GM18907 (cell line): ENCODE results near the gene DNM2.

Experiments used
- ATAC-seq: cut with Tn5 transposase; IDR thresholded peaks from one replicate; pipeline ENCODE4 v1.9.1; 2021; ENCODE audit warnings: mild to moderate bottlenecking, moderate library complexity; ENCODE audit not compliant: unreplicated experiment

DNM2 gene

DNA sequence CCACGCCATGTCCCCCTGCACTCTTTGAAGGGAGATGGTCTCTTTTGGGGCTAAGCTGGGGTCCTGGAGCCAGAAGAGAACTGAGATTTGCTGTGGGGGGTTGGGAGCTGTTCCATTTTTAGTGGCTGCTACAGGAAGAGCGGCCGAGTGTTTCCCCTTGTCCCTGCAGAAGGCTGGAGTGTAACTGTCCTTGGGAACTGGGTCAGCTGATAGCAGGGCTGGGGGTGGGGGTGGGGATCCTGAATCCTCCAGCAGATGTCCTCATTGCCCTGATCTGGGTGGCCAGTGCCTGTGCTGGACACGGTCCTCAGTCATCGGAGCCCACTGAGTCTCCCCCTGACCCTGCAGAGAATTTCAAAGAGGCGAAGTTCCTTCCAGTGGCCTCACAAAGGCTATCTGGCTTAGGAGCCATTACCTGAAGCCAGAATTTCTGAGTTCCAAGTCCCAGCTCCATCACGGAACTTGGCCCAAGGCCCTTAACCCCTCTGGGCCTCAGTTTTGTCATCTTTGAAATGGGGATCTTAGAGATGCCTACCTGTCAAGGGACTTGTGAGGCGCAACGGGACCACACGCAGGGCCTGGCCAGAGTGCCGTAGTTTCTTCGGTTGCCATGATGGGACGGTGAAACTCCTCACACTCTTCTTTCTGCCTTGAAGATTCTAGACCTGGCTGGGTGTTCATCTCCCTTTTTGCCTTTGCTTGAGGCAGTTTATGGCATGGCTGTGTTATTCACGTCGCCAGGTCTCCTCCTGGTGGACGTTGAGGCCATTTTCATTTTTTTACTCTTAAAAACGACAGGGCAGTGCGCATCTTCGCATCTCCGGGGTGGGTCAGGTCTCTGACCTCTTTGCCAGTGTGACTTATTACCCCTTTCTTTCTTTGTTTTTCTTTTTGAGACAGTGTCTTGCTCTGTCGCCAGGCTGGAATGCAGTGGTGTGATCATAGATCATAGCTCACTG lies 51.9 kb downstream of the DNM2 start:
- no peak for ATAC-seq

DNA sequence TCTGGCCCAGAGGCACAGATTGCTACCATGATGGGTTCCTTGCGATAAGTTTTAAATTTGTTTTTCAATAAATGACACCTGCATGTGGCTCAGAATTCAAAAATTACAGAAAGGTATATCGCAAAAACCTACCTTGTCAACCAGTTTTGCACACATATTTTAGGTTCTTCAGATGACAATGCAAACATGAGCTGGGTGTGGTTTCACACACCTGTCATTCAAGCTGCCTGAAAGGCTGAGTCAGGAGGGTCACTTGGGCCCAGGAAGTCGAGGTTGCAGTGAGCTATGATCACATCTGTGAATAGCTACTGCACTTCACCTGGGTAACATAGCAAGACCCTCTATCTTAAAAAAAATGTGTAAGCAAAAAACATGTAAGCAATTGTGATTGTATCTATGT lies 56.1 kb downstream of the DNM2 start:
- no peak for ATAC-seq

DNA sequence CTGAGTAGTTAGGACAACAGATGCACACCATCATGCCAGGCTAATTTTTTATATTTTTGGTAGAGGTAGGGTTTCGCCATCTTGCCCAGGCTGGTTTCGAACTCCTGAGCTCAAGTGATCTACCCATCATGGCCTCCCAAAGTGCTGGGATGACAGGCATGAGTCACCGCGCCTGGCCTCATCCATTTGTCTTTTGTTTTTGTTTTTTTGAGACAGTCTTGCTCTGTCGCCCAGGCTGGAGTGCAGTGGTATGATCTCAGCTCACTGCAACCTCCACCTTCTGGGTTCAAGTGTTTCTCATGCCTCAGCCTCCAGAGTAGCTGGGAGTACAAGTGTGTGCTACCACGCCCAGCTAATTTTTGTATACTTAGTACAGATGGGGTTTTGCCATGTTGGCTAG lies 57.0 kb downstream of the DNM2 start:
- ATAC-seq: no peak

DNA sequence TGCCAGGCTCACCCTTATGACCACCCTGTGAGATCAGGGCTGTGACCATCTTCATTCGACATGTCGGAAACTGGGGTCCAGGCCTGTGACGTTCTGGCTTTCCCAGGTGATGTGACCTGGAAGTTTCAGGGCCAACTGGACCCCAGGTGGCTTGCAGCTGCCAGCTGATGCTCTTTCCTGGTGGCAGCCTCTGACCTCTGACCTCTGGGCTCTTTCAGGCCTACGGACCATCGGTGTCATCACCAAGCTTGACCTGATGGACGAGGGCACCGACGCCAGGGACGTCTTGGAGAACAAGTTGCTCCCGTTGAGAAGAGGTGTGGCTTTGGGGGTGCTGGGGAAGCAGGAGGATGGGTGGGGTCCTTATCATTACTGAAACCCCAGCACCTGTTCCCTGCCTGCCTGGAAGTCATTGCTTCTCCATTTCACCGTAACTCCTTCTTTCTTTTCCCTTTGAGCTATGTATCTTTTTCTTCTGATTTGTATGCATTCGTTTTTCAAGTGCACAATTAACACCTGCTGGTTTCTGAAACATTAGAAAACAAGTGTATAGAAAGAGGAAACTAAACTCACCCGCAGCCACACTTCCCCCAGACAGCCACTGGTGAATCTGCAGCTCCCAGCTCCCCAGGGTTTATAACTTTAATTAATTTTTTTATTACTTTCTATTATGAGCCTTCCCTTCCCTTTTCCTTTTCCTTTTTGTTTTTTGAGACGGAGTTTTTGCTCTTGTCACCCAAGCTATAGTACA lies 59.2 kb downstream of the DNM2 start:
- no peak for ATAC-seq

DNA sequence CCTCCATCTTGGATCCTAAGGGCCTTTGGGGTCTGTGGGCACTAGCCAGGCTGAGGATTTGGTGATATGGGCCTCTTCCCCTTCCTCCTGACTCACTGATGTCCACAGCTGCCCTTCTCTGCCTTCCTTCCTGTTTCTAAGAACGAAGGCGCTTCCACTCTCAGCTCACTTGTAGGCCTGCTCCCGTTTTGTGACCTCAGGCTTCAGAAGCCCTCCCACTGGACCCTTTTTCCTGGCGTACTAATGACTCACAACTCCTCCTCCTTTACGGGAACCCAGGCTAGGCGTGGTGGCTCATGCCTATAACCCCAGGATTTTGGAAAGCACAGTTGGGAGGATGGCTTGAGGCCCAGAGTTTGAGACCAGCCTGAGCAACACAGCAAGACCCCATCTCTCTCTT lies 62.5 kb downstream of the DNM2 start:
- no peak for ATAC-seq

DNA sequence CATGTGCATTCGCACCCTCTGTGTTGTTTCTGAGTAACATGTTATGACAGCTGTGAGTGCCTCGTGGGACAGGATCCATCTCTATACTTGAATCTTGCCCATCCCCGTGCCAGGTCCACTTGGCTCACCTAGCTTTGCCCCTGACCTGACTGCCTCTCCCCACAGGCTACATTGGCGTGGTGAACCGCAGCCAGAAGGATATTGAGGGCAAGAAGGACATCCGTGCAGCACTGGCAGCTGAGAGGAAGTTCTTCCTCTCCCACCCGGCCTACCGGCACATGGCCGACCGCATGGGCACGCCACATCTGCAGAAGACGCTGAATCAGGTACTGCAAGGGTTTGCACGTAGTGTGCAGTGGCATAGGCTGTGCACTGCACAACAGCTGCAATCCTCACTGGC lies 64.9 kb downstream of the DNM2 start:
- ATAC-seq: no peak

DNA sequence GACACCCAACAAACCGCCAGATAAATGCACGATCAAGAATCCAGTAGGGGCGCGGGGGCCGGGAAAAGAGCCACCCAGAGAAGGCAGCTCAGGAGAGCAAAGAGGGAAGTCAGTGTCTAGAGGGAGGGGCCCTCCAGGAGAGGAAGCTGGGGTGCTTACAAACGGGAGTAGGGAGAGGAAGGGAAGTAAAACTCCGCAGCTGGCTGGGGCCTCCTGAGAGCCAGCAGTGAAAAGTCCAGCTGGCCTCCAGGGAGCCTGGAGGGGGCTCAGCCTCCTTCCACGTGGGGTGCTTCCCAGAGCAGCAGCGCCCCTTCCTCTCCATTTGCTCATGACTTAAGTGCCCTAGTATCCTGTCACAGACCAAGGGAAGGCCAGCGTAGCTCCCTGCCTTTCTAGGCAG lies 66.4 kb downstream of the DNM2 start:
- ATAC-seq: no peak

DNA sequence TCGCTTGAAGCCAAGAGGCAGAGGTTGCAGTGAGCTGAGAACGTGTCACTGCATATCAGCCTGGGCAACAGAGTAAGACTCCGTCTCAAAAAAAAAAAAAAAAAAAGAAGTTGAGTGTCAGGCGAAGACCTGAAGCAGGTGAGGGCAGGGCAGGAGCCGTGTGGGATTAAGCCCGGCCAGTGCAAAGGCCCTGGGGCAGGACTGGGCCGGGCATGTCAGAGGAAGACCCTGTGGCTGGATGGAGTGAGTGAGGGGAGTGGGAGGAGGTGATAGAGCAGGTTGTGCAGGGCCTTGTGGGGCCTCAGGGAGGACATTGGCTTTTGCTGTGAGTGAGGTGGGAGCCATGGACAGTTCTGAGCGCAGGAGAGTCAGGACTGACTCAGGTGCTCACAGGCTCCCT lies 70.3 kb downstream of the DNM2 start:
- no peak for ATAC-seq

DNA sequence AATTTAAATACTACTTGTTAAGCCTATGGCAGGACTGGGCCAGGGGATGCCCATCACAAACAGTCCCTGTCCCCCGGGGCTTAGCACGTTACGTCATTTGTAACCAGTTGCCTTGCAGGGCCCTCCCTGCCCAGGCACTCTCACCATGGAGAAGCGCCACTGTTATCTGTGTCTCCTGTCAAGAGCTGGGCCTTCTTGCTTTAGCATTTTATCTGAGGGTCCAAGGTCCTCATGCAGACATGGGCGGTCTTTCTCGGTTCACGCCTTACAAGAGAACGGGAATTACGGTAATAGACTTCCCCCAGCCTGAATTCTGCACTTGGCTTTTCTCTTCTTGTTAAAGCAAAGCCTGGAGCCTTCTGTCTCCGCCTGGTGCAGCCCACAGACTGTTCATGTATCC lies 72.0 kb downstream of the DNM2 start:
- ATAC-seq: no peak

DNA sequence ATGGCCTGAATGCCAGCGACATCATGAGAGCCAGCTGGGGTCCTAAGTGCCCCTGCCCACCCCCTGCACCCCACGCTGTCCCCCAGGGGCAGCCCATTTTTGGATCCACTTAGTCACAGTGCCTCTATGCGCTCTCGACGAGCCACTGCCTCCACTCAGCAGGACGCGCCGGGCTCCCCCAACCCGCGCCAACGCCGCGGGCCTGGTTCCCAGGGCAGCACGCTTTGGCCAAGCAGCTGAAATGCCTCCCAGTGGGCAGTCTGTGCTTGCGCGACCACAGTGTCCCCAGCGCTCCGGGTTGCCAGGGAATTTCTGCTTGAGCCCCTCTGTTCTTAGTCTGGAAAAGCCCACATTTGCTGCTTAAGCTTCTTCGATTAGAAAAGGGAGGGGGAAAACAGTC lies 78.8 kb downstream of the DNM2 start:
- ATAC-seq: no peak

DNA sequence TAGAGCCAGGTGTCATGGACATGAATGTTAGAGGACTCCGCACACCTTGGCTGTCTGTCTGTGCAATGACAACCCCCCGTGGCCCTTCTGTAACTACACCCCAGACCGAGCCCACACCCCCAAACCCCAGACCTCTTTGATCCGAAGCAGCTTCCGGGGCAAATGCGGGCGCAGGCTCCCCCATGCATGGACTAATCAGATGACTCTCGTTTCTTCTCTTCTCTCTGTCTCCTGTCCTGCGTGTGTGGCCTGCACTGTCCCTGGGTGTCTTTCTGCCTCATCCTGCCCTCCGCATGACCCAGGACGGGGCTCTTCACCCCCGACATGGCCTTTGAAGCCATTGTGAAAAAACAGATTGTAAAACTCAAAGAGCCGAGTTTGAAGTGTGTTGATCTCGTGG lies 79.2 kb downstream of the DNM2 start:
- no peak for ATAC-seq

DNA sequence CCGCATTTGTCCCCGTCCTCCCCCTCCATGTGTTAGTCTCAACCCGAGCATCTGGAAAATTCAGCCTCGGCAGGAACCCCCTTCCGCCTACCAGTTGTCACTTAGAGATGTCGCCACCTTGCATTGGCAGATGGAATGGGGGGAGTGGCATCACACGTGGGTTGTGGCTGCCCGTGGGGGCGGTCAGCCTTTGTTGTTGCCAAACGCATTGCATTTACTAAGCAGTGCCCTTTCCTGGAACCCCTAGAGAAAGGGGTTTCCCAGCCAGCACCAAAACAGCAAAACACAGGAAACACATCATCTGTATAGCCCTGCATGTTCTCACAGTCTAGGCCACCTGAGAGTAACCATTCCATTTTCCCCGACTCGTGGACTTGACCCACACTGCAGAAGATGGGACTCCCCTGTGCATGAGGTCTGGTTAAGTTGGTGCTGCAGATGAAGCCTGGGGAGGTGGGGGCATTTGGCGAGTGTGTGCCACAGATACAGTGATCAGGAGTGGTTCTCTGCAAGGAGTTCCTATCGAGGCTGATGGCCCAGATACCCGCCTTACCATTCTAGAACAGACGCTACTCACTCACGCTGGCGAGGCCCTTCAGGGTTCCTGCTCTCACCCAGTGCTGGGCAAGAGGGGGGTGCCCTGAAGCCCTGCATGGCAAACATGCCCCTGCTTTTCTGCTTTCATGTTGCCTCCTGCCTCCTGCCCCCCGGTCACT lies 79.8 kb downstream of the DNM2 start:
- ATAC-seq: no peak

DNA sequence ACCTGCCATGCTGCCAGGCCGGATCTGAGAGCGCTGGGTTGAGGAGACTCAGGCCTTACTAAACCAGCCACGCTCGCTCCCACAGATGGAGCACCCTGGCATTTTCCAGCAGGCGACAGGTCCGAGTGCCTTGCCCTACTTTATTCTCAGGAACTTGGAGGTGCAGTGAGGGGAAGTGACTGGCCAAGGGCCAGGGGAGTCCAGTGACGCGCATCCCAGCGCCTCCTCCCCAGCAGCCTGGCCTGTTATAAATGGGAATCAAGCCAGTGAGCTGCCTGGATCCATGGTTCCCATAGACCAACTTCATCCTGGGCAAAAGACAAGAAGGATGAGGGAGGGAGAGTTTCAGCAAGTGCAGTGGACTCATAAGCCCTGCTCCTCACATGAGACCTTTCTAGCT lies 82.6 kb downstream of the DNM2 start:
- no peak for ATAC-seq

DNA sequence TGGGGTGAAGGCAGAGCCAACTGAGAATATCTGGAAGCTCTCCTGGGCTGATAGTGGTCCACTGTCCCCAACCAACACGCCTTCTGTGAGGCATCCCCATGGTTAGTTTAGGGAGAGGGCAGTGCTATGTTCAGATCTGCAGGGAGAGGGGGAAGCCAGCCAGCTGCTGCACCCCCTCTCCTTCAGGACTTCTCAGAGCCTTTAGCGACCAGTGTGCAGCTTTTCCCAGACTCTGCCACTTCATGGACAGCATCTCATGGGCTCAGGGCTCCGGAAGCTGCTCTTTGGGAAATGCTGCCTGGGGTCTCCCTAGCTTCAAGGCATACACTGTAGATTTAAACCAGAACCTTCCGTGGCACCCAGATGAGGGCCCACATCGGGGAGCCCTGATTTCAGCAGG lies 84.6 kb downstream of the DNM2 start:
- ATAC-seq: no peak

DNA sequence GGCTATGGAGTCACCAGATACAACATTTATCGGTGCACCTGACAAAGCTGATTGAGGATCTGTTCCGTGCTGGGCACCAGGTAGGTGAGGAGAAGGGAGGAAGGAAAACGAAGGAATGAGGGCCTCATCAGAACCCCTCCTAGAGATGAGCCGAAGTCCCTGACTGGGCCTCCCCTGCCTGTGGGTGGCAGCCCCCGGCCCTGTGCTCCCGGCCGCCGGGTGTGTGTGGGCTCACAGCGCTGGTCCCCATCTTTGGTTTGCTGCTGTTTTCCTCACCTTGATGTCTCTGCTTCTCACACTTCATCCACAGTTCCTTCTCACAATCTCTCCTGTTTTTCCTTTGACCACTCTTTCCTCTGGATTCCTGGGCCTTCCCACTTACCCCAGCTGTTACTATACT lies 85.4 kb downstream of the DNM2 start:
- ATAC-seq: no peak

DNA sequence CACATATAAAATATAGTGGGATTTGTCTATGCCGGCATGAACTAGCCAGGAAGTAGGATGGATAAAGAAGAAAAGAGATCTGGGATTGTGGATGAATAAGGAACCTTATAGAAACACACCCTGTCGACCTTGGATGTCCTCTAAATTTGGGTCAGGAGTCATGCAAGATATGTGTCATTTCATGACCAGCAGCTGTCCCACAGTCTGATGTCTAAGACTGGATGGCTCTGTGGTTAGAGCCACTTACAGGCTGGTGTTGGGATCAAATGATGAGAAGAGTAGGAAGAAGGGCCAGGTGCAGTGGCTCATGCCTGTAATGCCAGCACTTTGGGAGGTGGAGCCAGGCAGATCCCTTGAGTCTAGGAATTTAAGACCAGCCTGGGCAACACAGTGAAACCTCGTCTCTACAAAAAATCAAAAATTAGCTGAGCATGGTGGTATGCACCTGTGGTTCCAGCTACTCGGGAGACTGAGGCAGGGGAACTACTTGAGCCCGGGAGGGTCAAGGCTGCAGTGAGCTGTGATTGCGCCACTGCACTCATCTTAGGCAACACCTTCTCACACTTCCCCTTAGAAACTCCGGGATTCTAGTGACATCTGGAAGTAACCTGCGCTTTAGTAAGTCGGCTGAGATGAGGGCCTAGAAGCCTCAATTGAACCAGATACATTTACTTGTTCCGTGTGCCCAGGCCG lies 87.3 kb downstream of the DNM2 start:
- ATAC-seq: no peak

DNA sequence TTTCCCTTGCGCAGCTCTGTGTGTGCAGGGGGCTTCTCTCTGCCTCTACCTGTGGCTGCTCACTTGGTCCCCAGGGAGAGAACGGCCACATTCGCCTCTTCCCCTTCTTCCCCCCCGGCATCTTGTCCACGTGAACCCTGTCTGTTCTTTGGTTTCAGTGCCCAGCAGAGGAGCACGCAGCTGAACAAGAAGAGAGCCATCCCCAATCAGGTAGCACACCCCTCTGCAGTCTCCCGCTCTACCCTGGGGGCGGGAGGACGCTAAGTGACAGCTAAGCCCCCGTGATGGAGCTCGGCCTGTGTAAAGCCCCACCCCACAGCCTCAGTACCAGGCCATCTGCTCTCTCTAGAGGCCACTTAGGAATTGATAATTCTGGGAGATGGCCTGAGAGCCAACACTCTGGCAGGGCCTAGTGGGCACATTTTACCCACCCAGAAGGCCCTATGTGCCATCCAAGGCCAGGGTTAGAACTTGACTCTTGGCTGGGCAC lies 87.9 kb downstream of the DNM2 start:
- no peak for ATAC-seq

DNA sequence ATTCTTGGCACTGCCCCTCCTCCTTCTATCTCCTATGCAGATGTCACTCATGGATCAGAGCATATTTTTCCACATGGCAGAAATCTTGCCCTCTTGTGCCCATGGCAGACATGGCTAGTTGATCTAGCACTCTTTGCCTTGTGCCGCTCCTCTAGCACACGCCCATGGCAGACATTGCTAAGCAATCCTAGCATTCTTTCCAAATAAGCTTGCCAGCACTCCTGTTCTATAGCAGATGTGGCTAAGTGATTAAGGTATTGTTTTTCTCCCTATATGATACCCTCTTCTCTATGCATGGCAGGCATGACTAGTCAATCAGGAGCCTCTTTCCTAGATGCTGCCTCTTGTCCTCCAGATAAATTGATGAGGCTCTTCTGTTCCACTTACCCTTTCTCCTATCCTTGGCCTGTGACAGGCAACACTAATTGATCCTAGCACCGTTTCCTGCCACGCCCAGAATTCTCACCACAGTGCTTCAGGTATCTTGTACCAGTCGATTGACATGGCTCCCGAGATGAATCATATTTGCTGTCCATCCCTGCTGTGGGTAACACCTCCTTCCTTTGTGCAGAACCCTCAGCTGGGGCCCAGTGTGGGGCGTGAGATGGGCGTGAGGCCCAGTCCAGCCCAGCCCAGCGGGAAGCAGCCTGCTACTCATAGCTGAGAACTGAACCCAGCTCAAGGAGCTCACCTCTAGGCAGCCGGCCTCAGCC lies 91.2 kb downstream of the DNM2 start:
- no peak for ATAC-seq

DNA sequence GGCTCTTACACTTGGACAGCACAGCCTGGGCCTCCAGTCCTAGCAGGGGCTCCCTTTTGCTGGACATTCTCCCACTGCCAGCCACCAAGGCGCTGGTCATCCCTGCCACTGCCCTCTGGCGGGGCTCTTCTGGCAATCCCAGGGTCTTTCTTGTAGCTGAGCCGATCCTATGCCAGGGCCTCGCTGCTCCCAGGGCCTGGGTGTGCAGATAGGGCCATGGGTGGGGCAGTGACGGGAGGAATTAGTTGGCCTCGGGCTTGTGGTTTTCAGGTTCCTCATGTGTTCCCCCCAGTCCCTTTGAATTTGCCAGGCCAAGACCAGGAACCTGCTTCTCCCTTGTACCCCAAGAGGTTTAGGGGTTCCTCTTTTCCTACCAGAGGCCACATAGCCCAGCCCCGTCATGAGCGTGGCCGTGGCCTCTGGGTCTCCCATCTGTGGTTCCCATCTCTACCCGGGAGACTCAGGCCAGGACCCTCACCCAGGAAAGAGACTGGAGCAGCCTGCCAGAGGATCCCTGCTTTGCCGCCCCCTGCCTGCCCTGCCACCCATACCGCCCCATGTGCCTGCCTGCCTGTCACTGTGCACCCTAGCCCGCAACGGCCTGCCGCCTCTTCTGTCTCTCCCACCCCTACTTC lies 91.9 kb downstream of the DNM2 start:
- no peak for ATAC-seq
